Kidney tubule cell (primary cell): Measurements from ENCODE around the gene RNASEH2B.

Experiments used
- DNase-seq: peaks from one replicate; pipeline ENCODE4 v3.0.0-alpha.2; 2018; ENCODE audit warnings: low spot score

RNASEH2B gene

DNA sequence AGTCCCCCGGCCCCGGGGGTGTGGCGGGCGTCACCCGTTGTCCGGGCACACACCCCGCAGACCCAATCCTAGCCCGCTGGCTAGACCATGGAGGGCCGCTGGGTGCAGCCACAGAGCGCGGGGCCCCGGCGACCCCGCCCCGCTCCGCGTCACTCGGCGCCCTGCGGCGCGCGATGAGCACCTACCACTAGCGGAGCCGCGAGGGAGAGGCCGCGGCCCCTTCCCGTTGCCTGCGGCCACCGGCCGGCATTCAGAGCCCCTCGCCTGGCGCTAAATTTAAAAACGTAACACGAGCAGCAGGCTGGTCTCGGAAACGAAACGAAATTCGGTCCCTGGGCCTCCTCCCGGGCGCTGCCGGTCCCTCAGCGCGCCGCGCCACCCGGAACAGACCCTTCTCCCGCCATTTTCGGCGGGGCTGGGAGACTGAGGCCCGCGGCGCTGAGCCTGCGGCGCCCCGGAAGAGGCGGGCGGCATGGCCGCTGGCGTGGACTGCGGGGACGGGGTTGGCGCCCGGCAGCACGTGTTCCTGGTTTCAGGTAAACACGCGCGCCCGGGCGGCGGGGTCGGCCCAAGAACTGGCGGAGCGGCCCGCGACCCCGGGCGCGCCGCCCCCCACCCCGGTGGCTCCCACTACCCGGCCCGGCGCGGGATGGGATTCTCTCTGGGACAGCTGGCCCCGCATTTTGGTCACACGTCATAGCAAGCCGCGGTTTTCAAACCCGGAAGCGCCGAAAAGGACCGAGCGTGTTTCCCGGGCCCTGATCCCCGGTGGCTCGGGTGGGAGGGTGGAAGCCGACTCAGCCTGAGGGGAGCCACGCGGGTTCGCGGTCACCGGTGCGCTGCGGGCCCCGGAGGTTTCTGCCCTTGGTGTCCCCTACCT lies at the start of gene RNASEH2B:
RNASEH2B (plus strand) TSS at position 187 of the 880 bp plus-strand sequence; CDS start at position 473, 286 bp downstream.
- peak; percentile 77 for DNase-seq

GRCh38 chr13:50864492-50864891 lies 45.1 kb upstream of the RNASEH2B start:
- no peak for DNase-seq

GRCh38 chr13:50866817-50867636 lies 42.6 kb upstream of the RNASEH2B start:
- DNase-seq: no peak

- no peak for DNase-seq
Observed at GRCh38 chr13:50867637-50867945, 42.0 kb upstream of the RNASEH2B start.

DNA sequence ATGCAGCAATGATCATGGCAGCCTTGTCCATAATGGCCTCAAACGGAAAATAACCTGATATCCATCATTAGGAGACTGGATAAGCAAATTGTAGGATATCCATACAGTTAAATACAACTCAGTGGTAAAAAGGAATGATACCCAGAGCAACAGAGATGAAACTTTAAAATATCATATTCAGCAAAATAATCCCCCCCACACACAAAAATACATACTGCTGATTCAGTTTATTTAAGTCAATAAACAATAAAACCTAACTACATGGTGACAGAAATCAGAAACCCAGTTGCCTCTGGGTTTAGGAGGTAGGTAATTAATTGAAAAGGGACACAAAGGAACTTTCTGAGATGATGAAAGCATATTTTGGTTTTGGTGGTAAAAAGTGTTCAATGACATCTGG lies 38.2 kb upstream of the RNASEH2B start:
- DNase-seq: no peak

DNA sequence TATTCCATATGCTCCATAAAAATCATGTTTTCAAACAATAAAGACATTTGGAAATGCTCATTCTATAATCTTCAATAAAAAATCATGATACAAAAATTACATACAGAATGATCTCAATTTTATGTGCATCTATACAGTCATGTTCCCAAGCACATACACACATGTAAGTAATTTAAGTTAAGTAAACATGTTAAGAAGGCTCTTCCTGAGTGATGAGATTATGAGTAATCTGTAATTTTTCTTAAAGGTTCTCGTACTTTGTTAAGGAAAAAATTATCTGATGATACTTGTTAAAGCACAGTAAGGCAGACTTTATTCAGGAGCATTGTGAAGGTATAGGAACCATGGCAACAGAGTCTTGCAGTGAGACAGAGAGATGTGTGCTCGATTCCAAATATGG lies 36.1 kb upstream of the RNASEH2B start:
- DNase-seq: no peak

DNA sequence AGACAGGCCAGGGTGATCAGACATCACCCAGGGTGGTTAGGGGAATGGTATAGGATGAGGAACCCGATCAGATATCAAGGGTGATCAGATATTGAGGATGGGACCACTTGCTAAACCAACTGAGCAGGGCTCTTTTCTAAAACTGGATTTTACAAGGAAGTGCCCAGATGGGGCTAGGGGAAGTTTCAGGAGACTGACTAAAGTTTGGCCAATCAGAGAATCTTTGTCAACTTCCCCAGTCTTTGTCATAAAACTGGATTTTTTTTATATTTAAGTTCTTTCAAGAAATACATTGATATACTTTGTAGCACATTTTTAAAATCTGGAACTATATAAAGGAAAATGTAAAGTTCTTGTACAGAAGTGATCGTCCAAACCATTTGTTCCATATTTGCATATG lies 35.6 kb upstream of the RNASEH2B start:
- DNase-seq: no peak

DNA sequence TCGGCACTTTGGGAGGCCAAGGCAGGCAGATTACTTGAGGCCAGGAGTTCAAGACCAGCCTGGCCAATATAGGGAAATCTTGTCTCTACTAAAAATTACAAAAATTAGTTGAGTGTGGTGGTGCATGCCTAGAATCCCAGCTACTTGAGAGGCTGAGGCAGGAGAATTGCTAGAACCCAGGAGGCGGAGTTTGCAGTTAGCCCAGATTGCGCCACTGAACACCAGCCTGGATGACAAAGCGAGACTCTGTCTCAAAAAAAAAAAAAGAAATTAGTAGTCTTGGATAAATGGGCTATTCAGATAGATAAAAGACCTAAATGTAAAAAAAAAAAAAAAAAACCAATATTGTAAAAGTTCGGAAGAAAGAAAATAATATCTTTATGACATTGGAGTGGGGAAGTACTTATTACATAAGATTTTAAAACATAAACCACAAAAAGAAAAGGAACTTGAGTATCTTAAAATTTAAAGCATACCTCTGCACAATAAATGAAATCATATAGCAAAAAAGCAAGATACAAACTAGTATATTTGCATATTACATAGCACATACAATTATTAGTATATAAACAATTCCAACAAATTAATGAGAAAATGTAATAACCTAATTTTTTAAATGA lies 26.7 kb upstream of the RNASEH2B start:
- DNase-seq: no peak

- no peak for DNase-seq
Observed at GRCh38 chr13:50883728-50884127, 25.9 kb upstream of the RNASEH2B start.

- DNase-seq: no peak
Observed at GRCh38 chr13:50884265-50884664, 25.3 kb upstream of the RNASEH2B start.

DNA sequence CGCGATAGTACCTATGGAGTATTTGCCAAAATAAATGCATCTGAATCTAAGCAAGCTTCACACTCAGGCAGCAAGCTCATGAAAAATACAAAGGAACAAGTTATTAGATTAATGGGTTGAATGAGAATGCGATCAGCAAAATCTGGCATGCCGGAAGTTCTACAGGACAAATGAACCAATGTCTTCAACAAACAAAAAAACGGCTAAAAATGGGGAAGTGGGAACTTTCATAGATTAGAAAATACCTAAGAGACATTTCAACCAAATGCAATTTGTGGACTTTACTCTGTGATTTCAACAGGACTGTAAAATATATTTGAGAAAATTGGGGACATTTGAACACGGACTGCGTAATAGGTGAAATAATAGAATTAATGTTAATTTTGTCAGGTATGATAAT lies 22.4 kb upstream of the RNASEH2B start:
- DNase-seq: no peak

DNA sequence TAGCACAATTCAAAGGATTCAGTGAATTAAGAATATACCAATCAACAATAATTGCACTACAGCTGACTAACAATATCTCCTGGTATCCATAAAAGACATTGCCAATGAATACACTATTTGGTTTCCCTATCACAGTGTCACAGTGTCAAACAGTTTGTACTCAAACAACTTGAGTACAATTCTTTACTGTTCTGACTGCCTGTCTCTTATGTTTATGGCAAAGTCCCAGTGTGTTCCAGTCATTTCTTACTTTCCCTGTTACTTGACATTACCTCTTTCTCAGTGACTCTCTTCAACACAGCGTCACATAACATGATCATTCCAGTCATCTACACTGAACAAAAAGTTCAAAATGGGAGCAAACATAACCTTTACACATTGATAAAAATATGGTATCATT lies 21.2 kb upstream of the RNASEH2B start:
- no peak for DNase-seq

DNA sequence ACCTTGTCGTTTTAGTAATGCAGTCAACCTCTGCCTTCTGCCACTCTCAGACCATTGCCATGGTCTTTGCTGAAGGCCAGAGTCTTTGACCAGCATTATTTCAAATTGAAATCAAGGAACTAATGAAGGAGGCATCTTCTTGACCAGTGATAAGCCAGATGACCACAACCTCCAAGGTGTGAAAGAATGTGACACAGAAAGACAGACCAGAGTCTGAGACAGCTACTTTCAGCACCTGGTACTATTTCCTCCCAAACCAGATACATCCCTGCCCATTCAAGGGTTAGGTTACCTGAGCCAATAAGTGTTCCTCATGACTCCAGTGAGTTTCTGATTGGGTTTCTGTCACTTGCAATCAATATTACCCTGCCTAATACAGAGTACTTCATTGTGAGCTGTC lies 20.3 kb upstream of the RNASEH2B start:
- no peak for DNase-seq

DNA sequence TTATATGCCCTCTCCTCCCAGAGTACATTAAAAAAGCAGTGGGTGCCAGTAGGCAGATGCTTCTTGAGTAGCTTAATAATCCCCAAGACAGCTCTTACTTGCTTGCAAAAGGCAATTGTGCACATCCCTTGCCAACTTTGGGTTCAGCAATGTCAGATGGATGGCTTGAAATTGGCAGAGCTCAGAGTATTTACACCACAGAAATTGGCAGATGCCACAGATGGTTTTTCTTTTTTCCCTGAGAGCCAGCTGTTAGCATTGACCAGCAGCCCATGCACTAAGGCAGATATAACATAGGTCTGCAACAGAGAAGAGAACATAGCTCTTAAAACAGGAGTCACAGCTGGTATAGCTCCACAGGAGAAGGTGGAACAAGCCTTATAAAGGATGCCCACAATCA lies 18.4 kb upstream of the RNASEH2B start:
- no peak for DNase-seq

DNA sequence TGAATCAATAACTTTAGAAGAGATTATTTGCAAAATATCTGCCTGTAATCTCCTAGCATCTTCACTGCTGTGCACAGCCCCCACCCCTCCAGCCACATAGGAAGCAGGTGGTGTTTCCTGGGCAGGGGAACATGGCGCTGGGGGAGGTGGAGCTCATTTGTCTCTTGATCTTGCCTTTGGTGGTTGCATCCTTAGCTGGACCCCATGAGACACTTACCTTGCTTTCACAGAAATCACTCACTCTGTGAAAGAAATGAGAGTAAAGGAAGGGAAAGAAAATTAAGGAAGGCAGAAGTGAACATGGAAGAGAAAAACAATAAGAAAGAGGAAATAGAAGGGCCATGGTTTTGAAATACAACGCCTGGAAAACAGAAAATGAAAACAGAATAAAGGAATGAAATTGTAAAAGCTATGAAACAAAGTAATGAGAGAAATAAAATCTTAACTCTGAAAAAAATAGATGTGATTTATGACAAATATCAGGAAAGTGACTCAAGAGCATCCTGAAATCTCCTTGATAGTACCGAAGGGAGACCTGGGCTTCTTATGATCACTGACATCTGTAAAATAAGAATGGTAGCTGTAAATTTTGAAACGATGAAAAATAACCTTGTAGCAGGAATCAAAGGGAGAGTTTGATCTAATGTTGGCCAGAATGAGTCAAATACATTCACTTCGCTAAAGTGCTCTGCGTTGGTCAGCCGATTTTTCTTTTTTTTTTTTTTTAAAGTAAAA lies 17.2 kb upstream of the RNASEH2B start:
- DNase-seq: no peak

GRCh38 chr13:50893211-50893852 lies 16.3 kb upstream of the RNASEH2B start:
- DNase-seq: no peak

DNA sequence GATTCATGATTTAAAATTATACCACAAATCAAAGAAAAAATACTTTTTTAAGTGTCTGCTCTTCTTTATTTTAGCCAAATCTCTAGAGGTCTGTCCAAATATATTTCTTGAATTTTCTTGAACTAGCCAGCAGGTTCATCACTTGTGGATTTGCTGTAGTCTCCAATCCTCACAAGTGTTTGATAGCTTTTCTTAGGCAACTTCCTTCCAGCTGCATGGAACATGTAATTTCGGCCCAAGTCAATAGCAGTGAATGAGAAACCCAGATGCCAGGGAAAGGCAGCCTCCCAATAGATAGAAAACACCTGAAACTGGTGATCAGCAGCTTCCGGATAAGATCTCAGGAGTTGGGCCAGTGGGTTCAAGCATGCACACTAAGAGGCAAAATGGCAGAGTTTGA lies 15.6 kb upstream of the RNASEH2B start:
- DNase-seq: no peak

DNA sequence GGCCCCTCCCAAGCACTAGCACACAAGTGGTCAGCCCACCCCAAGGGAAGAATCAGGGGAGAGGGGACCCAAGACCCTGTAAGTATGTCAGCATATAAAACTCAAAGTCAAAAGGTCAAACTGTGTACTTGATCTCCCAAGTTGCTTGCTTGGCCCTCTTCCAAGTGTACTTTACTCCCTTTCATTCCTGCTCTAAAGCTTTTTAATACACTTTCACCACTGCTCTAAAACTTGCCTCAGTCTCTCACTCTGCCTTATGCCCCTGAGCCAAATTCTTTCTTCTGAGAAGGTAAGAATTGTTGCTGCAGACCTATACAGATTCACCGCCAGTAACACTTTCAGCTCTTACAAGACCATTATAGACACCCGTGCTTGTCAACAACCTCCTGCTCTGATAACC lies 15.1 kb upstream of the RNASEH2B start:
- DNase-seq: no peak

- DNase-seq: no peak
Observed at GRCh38 chr13:50898338-50898737, 11.3 kb upstream of the RNASEH2B start.

DNA sequence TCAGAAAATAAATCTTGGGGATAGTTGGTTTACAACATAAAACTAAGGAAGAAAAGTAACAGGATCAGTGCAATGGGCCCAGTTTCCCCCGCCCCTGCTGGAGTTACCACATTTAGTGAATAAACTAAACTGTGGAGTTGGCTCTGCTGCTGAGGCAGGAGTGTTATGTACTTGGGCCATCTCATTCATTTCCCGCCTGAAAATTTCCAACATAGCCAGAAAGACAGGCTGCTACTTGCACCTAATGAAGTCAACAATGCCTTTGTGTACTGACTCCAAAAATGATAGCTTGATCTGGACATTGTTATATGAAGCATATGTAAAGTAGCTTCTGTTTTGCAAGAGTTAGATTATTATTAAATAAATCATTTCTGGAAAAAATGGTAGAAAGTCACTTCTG lies 7.9 kb upstream of the RNASEH2B start:
- no peak for DNase-seq

DNA sequence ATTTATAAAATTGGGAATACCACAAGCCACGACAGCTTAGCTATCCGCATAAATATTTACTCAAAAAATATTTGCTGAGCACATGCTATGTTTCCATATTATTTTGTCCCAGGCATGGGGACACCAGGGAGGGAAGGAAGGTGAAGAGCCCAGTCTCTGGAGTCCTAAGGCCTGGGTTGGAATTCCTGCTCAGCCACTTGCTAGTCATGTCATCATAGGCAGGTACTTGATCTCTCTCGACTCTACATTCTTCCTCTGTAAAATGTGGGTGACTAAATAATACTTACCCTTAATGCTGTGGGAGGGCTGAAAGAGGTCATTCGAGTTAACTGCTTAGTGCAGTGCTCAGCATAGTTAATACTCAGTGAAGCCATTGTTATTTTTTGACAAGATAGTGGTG lies 4.3 kb upstream of the RNASEH2B start:
- DNase-seq: no peak

DNA sequence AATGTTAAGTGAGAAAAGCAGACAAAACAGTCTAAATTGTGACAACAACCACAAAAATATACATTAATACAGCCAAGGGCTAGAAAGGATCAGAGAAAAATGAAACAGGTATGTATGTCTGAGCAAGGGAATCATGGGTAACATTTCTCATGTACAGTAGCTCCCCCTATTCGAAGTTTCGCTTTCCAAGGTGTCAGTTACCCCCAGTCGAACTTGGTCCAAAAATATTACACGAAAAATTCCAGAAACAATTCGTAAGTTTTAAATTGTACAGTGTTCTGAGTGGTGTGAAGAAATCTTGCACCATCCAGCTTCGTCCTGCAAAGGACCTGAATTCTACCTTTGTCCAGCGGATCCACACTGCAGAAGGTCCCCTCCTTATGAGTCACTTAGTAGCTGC lies 1.8 kb upstream of the RNASEH2B start:
- no peak for DNase-seq
